HG02840 (cell line): ENCODE results near the gene RAD17.
"Not testable (repeated sequence)": the region's sequence is repeated elsewhere in the genome, so short reads cannot be mapped to it uniquely, and the experiment has no call there.

Source experiments
- ATAC-seq: cut with Tn5 transposase; IDR thresholded peaks from one replicate; pipeline ENCODE4 v1.9.1; 2021; ENCODE audit warnings: mild to moderate bottlenecking, moderate library complexity, moderate number of reproducible peaks; ENCODE audit not compliant: unreplicated experiment, low FRiP score

Gene RAD17, protein sequence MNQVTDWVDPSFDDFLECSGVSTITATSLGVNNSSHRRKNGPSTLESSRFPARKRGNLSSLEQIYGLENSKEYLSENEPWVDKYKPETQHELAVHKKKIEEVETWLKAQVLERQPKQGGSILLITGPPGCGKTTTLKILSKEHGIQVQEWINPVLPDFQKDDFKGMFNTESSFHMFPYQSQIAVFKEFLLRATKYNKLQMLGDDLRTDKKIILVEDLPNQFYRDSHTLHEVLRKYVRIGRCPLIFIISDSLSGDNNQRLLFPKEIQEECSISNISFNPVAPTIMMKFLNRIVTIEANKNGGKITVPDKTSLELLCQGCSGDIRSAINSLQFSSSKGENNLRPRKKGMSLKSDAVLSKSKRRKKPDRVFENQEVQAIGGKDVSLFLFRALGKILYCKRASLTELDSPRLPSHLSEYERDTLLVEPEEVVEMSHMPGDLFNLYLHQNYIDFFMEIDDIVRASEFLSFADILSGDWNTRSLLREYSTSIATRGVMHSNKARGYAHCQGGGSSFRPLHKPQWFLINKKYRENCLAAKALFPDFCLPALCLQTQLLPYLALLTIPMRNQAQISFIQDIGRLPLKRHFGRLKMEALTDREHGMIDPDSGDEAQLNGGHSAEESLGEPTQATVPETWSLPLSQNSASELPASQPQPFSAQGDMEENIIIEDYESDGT

DNA sequence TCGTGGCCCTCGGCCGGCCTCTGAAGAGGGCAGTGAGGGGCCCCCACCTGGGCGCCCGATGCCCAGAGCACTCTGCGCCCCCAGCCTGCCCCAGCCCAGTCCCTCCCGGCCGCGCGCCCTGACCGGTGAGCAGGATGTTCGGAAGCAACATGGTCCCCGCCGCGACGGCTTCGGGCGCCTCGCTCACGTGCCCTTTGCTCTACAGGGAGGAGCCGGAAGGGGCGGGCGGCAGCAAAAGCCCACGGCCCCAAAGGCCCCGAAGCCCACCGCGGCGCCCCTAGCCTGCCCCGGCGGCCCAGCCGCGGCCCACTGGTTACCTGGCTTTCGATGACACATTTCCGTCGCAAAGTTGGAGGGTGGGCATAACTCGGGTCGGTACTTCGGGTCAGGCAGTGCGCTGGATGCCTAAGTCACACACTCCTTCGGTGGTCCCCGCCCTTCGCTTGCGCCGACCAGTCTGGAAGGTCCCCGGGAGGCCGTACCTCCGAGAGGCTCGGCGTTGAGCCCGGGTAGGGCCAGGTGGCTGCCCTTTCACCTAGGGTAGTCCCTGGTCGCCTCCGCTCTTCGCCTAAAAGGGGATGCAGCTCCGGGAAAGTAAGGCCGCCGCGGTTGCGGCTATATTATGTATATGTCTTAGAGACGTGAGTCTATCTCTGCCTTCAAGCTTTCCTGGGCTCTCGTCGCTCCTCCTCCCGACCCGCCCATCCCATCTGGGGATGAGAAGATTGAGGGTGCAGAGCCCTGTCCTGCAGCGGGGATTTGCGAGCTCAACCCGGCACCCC, at the start of gene RAD17, which contains the start of the genes AK6 and TAF9:
Gene RAD17, plus strand, starts transcription at position 479 of the 782 bp plus-strand sequence. CDS start 2,391 bp downstream, outside the sequence.
Gene AK6, minus strand, starts transcription at position 181 of the 782 bp plus-strand sequence. Its CDS starts 30 bp downstream, at position 151.
Gene TAF9, minus strand, starts transcription at position 181 of the 782 bp plus-strand sequence. CDS start 3,783 bp downstream, outside the sequence.
- ATAC-seq, result peak; percentile 93

DNA sequence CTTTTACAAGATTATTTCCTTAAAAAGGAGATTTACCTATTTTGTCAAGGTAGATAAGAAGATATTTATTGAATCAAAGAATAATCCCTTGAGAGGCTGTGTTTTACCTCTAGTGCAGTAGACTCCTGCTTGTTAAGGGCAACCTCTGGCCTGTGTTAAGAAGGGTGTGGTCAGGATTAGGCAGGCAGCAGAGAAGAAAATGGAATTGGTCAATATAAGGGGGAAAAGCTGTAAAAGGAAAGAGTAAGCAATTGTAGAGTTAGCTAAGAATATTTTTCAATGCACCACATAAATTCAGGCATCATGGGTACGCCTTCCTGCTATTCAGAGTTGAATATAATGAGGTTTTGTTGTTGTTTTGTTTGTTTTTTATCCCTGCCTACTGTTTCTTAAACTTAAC, 43.3 kb upstream of the RAD17 start:
- no peak for ATAC-seq

DNA sequence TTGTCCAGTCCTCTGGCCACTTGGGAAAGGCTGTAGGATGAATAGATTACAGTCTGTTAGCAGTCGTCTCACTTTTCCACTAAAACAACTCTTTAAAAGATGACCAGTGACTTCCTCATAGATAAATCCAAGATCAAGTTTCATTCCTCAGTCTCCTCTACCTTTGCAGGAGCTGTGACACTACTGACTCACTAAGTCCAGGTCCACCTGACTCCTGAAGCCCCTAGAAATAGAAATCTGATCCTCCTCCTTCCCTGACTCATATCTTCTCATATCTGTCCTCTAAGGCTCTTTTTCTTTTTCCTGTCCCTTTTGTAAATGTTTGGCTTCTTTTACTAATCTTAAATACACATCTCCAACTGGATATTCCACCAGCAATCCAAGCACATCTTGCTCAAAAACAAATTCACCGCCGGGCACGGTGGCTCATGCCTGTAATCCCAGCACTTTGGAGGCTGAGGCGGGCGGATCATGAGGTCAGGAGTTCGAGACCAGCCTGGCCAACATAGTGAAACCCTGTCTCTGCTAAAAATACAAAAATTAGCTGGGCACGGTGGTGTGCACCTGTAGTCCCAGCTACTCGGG, 39.6 kb upstream of the RAD17 start:
- ATAC-seq, result no peak

DNA sequence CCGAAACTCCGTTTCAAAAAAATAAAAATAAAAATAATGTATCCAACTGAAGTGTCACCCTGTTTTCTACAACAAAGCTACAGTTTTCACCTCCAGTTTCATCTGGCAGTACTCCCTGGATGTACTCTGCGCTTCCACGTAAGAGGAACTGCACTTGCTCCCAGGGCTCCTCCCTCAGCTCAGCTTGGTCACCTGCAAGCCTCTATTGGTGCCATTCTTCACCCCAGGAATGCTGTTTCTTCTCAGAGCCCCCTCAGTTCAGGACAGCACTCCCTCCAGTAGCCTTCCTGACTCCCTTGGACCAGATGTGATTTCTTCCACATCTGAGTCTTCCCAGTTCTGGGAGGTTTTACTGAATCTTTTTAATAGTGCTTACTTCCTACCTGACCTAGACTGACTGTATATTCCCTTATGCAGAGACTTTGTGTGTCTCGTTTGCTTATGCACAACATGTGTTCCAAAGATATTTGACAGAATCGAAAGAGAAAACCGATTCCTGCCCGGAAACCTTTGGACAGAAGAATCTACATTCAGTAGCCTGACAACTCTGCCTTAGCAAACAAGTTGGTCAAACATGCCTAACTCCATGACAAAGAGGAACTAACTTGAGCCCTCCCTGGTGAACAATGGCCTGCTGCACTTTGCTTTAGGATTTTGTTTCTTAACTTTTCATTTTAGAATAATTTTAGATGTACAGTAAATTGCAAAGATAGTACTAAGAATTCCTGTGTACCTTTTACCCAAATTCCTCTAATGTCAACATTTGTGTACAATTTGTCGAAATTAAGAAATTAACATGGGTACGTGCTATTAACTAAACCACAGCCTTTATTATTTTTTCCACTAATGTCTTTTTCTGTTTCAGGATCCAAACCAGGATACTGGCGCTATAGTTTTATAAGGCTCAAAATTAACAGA, 37.8 kb upstream of the RAD17 start:
- ATAC-seq, result no peak

DNA sequence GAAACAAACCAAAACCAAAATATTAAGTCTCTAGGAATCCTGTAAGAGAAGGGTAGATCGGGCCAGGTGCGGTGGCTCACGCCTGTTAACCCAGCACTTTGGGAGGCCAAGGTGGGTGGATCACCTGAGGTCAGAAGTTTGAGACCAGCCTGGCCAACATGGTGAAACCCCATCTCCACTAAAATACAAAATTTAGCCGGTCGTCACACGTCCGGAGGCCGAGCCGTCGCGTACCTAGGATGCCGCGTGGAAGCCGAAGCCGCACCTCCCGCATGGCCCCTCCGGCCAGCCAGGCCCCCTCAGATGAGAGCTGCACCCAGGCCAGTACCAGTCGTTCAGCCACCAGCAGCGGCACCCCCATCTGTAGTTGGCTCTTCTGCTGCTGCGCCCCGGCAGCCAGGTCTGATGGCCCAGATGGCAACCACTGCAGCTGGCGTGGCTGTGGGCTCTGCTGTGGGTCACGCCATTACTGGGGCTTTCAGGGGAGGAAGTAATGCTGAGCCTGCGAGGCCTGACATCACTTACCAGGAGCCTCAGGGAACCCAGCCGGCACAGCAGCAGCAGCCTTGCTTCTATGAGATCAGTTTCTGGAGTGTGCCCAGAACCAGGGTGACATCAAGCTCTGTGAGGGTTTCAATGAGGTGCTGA, 35.8 kb upstream of the RAD17 start:
- ATAC-seq, result not testable (repeated sequence)

DNA sequence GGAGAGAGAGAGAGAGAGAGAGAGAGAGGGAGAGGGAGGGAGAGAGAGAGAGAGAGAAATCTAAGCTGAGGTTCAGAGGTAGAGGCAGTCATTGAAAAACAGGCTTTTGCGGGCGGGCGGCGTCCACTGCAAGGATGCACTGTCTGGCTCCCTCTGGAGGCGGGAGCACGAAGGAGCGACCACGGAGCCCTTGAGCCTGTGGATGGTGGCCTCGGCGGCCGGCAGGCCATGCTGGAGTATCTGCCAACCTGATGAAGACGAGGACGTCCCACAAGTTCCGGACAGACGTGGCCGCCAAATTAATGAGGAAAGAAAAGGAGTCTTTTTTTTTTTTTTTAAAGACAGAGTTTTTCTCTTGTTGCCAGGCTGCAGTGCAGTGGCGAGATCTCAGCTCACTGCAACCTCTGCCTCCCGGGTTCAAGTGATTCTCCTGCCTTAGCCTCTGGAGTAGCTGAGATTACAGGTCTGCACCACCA, 34.8 kb upstream of the RAD17 start:
- ATAC-seq, result peak; percentile 55

DNA sequence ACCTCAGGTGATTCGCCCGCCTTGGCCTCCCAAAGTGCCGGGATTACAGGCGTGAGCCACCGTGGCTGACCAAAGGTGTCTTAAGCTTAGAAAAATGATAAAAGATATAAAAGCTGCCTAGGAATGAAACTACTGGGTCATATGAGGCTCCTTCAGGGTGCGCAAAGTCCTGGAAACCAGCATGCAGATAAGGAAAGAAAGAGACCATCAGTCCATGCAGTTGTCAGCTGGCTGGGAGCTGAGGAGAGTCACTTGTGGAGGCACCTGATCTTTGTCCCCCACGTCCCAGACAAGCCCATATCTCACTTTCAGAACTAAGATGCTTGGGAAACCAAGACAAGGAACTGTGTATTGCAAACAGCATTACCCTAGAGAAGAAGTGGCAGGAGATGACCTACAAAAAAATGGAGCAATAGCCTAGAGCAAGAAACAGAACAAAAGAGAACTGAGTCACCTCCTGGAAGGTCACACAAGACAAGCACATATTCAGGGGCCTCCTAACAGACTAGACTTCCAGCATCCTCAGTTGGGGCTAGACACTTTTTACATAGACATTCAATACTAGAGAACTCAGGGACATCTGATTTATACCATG, 34.2 kb upstream of the RAD17 start:
- ATAC-seq, result no peak

DNA sequence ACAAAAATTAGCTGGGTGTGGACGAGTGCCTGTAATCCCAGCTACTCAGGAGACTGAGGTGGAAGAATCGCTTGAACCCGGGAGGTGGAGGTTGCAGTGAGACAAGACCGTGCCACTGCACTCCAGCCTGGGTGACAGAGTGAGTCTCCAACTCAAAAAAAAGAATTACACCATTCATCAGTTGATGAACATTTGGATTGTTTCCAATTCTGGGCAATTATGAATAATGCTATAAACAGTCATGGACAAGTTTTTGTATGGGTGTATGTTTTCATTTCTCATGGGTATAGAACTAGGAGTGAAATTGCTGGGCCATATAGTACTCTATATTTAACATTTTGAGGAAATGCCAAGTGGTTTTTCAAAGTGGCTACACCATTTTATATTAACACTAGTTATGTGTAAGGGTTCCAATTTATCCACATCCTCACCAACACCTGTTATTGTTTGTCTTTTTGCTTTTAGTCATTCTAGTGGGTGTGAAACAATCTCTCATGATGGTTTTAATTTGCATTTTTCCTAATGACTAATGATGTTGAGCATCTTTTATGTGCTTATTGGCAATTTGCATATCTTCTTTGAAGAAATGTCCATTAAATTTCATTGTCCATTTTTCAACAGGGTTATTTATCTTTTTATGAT, 28.0 kb upstream of the RAD17 start:
- no peak for ATAC-seq

DNA sequence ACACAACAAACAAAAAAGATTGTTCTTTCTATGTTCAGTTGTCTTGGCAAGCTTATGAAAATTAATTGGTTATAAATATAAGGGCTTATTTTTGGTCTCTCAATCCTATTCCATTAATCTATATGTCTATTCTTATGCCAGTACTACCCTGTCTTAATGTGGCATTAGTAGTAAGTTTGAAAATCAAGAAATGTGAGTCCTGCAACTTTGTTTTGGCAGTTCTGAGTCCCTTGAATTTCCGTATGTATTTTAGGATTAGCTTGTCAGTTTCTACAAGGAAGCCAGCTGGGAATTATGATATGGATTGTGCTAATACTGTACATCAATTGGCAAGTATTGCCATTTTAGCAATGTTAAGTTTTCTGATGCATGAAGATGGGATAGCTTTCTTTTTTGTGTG, 26.5 kb upstream of the RAD17 start:
- no peak for ATAC-seq

DNA sequence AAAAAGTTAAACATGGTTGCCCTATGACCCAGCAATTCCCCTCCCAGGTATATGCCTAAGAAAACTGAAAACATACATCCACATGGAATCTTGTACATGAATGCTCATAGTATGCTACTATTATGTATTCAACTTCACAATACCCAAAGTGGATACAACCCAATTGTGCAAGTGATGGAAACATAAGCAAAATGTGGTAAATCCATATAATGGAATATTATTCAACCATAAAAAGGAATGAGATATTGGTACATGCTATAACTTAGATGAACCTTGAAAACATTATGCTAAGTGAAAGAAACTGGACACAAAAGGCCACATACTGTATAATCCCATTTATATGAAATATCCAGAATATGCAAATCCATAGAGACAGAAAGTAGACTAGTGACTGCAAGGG, 19.0 kb upstream of the RAD17 start:
- ATAC-seq, result no peak

DNA sequence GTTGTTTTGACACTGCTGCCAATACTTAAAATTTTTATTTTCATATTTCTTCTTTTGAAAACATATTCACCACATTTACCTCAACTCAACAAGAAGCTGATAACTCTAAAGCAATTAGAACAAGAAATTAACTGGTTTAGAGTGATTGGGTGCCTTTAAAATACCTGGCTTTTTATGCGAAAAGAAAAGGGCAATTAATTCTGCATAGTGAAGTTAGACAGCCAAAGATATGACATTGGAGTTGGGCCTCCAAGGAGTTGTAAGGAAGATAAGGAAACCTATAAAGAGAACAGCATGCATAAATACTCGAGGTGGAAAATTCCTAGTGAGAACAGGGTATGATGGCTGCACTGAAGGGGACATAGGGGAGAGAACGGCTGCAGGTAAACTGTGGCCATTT, 9.9 kb upstream of the RAD17 start:
- ATAC-seq, result no peak

DNA sequence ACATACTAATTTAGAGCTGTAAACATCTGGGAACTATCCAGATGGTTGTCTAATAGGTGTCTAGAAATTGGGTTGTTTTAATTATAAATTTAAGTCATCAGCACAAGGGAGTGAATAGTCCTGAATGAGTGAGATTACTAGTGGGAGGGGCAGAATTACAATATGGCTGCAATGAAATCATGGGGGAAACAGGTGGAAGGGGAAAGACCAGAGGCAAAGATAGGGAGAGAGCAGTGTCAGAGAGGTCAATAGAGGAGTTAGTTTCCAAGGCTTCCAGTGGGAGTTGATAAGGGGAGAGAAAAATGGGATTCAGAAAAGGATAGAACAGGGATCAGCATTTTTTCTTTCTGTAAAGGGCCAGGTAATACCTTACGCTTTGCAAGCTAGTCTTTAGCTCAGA, 9.2 kb upstream of the RAD17 start:
- ATAC-seq, result no peak

DNA sequence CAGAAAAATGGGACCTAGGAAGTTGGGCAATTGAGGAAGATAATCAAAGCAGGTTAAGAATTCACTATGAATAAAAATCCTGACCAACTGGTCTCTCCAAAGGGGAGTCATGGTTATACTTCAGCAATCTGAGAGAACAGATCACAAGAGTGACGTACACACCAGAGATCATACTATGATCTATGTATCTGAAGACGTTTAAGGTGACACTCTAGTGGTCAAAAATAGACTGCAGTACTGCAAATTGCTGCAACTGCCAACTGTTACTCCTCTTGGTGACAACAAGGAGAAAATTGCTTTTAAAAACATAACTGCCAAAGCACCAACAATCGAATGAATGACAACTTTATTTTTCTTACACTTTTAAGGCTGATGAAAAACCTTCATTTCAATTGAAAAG, 5.2 kb upstream of the RAD17 start:
- no peak for ATAC-seq

DNA sequence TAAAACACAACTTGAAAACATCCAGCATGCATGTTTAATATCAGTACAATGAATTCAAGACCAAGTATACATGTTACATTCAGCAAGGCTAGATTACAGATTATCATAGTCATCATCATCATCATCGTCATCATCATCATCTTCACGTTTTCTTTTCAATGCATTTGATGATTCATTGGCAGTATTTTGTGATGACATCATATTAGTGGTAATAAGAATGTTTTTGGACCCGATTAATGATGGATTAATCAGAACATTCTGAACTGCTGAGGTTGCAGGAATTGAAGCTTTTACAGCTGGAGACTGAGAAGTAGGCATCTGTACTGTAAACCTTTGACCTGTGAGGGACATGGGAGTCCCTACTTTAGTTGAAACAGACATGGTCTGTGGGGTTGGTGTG, 4.8 kb upstream of the RAD17 start:
- no peak for ATAC-seq

DNA sequence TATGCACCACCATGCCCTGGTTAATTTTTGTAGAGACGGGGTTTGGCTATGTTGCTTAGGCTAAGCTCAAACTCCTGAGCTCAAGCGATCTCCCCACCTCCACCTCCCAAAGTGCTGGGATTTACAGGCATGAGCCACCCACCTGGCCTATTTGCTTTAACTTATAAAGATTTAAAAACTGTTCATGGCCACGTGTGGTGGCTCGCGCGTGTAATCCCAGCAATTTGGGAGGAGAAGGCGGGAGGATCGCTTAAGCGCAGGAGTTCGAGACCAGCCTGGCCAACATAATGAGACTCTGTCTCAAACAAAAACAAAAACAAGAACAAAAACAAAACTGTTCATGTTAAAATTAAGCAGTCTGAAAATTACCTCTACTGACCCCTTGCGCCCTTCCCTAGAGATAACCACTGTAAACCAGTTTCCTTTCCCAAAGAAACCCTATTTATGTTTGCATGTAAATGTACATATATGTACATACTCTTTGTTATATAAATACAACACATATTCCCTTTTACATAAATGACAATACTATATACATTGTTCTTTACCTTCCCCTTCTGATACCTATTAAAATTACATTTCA, 1.8 kb upstream of the RAD17 start:
- ATAC-seq, result no peak

DNA sequence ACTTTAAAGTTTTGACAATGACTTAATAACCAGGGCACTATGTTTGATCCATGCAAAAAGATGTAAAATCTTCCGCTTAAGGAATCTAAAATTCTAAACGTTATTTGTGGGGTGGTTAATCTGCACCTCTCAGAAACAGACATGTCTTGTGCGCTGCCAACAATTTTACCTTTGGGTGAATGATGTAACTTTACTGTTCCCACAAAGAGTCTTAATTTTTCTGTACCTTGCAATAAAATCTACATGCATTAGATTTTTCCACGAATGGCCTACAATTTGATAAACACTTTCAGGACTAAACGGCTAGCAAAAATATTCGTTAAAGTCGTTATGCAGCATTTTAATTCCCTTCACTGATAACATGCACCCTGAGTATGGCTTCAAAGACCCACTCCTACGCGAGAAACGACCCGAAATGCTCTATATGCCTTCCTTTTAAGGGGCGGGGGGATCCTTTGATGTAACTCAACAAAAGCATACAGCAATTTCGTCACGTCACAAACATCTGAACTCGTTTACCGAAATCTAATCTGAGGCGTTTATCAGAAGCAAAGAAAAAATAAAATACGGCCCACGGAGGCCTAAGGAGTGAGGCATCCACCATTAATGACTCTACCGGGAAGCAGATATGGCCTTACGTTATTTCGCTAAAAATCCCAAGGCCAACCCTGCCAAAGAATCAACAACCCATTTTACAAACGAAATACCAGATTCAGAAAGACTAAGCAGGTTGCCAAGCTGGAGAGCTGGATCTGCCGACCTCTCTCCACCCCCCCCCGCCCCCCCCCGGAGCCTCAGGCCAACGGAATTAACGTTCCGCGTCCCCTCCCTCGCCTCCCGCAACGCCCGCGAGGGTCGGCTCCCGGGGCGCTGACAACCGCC, 919 bp upstream of the RAD17 start:
- peak; percentile 35 for ATAC-seq

DNA sequence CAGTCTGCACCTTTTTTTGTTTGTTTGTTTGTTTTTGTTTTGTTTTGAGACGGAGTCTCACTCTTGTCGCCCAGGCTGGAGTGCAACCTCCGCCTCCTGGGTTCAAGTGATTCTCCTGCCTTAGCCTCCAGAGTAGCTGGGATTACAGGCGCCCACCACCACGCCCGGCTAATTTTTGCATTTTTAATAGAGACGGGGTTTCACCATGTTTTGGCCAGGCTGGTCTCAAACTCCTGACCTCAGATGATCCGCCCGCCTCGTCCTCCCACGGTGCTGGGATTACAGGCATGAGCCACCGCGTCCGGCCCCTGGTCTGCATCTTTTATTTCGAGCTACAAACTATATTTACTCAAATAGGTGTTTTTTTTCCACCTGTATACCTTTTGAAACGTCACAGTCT, 717 bp downstream of the RAD17 start:
- not testable (repeated sequence) for ATAC-seq
